Right renal cortex interstitium (tissue), 3 donors: ENCODE measurements around the gene KDM4B. TPM values are rescaled to one million over a fixed set of nuclear protein-coding genes. Genes with fewer than 3 reads are reported as not detected.

Experiments
- DNase-seq, 3 donors: peaks; one replicate each; pipeline ENCODE4 v3.0.0-alpha.2; 2013; ENCODE audit warnings: low read depth in 3 of 3, low spot score in 2 of 3
- polyA plus RNA-seq, 3 donors: library from polyadenylated mRNA; unstranded; fragments of 120-200 nt; gene quantifications; one replicate each; pipeline ENCODE4 v1.2.1, GENCODE V29; 2013; ENCODE audit not compliant: insufficient read length in 3 of 3

Gene KDM4B
- polyA plus RNA-seq, 3 donors, result 17.9 to 18.3 (median 18.2) TPM

DNA sequence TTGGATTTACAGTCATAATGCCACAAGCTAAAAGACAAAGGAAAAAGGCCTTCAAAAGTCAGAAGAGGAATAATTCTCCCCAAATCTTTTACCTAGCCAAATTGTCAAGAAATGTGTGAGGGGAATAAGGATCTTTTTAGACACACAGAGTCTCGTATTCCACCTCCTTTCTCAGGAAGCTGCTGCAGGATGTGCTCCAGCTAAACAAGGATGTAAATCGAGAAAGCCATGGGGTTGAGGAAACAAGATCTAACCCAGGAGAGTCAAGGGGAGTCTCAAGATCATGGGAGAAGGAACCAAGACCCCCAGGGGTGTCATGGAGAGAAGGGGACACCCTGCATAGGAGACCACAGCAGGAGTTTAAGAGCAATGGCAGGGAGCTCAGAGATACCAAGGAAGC lies 147.4 kb downstream of the KDM4B start:
- no peak for DNase-seq

DNA sequence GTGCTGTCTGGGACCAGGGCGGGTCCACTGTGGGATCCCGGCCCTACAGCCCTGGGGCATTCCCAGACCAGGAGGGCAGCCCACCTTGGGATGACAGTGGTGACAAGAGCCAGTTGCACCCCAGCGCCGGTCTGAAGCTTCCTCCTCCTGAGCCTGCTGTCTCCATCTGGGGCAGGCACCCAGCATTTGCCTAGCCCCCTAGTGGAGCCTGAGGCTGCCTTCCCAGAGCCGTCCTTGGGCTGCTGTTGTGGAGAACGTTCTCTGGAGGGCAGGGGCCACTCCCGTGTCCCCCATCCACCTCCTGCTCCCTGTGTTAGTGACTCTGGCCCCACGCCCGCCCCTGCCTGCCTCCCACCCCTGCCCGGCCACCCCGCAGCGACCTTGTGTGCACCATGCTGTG lies 148.5 kb downstream of the KDM4B start:
- DNase-seq, result no peak

DNA sequence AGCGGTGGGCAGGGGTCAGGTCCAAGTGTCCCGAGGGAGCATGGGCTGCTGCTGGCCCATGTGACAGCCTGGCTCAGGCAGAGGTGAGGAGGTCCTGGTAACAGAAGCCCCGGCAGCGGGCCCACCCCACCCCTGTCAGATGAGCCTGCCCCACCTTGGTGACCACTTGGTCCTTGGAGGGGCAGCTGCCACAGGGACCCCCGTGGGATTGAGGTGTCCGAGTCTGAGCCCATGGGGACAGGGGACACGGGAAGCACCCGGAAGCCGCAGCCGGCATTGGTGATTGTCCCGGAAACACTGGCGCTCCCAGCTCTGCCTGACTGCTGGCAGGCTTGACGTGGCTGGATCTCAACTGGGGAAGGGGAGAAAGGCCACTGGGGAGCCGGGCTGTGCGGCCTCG lies 149.1 kb downstream of the KDM4B start:
- no peak for DNase-seq

DNA sequence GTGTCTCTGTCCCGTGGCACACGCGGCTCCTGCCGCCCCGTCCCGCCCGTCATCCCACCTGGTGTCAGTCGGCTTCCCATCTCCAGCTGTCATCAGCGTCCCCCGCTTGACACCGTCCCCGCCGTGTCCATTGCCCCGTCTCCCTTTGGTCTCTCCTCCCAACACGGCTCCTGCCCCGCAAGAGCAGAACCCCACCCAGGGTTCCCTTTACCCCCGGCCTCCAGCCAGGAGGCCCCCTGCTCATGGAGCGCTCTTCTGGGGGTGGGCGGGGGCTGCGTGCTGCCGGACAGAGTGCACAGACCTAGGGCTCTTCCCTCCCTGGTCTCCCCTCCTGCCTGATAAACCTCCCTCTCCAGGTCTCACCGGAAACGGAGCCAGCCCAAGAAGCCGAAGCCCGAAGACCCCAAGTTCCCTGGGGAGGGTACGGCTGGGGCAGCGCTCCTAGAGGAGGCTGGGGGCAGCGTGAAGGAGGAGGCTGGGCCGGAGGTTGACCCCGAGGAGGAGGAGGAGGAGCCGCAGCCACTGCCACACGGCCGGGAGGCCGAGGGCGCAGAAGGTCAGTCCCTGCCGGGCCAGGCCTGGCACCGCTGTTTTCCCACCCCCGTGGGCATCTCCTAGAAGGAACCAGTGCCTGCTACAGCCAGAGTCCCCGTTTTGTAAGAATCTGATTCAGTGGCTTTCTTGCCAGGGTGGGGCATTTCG lies 150.5 kb downstream of the KDM4B start:
- no peak for DNase-seq

DNA sequence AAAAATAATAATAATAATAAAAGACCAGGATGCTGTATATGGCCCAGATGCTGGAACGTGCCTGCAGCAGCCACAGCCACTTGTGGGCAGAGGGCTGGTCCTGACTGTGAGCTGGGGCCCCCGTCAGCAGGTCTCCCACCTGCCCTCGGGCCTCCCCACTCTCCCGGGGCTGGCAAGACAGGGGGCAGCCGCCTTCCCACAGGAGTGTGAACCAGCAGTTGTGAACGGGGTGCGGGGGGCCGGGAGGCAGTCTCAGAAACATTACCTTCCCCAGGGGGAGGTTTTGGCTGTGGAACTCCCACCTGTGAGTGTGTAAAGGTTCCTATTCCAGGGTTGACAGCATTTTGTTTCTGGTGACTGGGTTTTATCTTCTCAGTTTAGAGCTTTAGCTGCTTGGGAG lies 151.4 kb downstream of the KDM4B start:
- no peak for DNase-seq

DNA sequence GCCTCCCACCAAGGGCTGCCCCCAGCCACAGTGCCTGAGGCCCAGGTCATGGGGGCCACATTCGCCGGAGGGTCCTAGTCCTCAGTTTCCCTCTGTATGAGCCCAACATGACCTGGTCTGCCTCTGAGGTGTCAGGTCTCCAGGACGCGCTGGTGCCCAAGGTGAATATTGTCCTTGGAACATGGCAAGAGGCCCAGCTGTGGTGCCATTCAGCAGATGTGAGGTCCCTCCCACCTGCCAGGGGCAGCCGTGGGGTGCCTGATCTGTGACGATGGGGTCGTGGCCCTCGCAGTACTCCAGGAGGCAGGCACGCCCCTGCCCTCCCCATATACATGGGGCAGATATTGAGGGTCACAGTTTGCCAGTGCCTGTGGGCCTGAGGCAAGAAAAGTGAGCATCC lies 151.9 kb downstream of the KDM4B start:
- no peak for DNase-seq

DNA sequence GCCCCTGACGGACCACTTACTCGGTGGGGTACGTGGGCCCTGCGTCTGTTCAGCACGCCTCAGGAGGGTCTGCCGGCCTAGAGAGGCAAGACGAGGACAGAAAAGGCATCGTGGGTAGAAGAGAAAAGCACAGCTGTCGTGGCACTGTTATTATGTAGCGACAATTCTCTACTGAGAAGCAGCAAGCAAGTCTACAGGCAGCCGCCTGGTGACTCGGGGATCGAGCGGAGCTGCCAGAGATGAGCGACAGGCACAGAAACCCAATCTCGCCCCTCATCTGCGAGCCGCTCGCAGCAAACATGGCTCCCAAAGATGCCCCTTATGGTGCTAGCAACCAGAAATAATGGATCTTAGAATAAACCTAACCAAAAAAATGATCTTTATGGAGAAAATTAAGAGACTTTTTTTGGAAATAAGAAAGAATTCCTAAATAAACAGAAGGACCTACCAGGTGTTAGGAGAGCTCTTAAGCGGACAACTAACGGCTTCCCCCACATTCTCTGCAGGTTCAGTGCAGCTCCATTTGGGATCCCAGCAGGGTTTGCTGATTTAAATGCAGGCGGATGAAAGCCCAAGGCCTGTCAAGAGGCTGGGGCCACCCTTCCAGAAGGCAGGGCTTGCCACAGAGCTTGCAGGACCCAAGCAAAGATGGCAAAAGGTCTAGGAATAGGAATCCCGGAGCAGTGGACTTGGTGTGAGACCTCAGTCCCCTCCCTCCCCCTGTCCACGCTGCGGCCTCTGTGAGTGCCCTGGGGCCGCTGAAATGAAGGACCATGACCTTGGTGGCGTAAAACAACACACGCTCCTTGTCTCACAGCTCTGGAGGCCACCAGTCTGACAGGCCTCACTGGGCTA lies 152.6 kb downstream of the KDM4B start:
- no peak for DNase-seq

DNA sequence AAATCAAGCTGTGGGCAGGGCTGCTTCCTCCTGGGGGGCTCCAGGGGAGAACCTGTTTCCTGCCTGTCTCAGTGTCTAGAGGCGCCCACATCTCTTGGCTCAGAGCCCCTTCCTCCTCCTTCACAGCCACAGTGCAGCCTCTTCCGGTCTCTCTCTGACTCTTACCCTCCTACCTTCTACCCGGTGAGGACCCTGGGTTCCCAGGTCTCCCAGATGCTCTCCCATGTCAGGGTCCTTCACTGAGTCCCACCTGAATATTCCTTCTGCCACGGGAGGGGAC lies 153.1 kb downstream of the KDM4B start:
- DNase-seq, result no peak

DNA sequence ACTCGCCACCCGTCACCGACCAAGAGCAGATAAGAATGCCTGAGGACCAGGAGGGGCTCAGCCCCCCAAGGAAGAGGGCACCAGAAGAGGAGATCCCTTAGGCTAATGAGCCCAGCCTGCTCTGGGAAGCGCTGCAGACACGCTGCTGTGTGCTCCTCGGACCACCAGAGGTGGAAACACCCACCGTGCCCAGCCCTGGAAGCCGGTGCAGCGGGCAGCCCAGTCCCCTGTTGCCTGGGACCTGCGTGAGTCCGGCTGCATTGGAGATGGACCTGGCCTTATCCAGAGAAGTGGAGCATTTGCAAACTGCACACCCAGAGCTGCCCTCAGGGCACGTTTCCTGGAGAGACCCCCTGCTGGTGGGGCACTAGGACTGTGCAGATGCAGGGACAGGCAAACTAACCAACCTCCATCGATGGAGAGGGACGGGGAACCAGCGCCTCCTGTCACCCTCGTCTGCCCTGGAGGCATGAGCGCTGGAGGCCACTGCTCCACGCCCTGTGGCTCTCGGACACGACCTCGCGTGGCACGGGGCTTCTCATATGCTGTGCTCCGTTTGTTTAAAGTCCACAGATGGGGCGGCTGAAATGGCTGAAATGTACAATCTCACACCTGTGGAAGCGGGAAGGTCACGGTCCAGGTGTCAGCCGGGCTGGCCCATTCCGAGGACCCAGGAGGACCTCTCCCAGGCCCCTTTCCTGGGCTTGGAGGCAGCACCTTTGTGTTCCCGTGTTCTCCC lies 153.9 kb downstream of the KDM4B start:
- DNase-seq, result no peak

DNA sequence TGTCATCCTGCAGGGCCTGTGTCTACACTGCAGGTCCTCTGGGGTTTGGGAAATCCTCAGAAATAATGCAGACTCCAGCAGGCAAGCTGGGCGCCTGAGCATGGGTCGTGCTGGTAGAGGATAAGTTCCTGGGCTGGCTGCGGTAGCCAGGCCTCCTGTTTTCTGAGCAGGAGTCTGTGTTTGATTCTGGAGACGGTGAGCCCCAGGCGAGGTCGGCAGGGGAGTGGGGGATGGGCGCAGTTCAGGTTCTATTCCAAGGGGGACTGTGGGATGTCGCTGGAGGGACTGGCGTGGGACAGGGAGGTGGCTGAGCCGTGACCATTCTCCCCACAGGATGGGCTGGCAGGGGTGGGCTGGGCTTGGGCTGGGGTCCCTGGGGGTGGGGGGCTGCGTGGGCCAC lies 154.7 kb downstream of the KDM4B start:
- DNase-seq, result no peak

DNA sequence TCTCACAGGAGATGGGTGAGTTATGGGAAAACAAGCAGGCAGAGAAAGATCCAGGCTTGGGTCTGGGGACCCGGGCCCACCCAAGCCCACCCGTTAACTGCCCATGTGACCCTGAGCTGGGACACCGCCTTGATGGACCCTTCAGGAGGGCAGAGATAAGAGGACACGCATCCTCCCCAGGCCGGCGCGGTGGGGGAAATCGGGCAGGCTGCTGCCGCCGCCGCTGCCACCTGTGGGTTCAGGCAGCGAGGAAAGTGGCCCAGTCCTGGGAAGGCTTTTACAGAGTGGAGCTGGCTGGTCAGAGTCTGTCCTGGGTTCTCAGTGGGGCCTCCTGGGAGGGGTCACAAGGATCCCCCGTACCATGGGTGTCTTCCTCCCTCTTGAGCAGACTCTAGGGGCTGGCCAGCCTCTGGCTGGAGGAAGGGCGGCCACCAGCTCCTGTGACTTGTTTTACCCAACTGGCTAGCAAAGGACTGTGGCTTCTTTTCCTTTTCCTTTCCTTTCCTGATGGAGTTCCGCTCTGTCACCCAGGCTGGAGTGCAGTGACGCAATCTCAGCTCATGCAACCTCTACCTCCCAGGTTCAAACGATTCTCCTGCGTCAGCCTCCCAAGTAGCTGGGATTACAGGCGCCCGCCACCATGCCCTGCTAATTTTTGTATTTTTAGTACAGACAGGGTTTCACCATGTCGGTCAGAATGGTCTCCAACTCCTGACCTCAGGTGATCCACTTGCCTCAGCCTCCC lies 155.4 kb downstream of the KDM4B start:
- DNase-seq, result no peak

DNA sequence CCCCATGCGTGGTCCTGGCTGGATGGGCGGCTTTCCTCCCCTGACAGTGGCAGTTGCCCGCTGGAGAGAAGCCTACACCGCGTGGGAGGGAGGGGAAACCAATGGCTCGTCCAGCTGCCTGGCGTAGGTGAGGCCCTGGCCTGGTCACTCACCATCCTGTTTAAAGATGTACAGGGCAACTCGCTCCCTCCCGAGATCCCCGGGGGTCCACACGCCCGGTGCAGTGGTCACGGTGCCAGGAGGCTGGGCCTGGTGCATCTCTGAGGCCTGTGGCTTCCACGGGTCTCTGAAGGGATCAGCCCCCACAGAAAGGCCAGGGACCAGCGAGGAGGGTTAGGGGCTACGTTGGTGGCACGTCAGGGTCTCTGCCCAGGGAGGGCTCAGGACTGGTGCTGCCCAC lies 156.5 kb downstream of the KDM4B start:
- no peak for DNase-seq

DNA sequence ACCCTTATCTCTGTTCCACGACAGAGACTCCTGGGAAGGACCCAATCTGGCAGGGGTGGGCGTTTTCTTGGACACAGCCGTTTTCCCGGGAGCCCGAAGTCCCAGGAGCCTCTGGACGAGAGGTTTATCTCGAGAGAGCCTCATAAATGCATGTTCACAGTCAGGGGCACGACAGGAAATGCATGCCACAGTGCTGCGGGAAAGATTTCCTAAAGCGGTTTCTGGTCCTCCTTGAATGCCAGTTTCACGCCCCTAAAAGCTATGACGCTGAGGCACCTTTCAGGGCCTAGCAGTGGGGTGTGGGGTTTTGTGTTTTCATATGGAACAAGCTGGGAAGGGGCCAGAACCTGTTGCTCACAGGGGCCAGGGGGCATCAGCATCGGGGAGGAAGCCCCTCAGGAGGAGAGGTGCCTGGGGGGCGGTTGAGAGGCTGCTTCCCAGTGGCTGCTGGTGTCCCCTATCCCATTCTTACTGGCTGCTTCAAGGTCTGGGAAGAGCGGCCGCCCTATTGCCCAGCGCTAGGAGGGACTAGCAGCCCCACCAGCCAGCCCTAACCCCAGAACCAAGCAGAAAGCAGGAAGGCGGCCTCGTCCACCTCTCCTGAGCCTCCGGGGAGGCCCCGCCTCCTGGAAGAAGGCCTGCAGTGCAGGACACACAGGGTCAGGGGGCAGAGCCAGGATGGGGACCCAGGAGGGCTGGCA lies 157.0 kb downstream of the KDM4B start:
- DNase-seq, result no peak

DNA sequence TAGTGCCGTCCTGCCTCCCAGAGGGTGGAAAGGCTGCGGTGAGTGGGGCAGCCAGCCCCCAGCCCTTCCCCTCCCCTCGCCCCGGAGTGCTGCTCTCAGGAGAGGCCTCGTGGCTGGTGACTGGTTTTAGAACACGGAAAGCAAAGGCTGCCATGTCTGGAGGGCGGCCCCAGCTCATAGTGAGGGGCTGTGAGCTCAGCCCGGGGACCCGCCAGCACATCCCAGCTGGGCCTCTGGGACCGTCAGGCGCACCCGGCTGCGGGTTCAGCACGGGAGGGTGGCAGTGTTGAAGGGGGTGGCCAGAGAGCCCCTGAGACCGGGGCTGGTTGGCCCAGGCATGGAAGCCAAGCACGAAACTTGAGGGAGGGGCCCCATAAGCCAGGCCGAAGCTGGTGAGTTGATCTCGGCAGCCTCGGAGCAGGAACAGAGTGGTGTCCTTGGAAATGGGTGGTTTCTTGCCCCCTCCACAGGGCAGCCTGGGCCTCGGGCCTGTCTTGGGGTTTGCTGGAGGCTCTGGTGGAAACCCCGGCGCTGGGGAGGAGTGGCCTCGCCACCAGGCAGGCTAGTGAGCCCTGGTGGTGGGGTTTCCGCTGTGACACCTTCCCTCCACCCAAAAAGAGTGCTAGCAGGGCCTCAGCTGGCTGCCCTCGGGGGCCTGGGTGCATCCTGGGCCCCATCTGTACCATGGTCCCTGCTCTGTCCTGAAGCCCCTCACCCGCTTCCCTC lies 157.7 kb downstream of the KDM4B start:
- DNase-seq, result no peak

DNA sequence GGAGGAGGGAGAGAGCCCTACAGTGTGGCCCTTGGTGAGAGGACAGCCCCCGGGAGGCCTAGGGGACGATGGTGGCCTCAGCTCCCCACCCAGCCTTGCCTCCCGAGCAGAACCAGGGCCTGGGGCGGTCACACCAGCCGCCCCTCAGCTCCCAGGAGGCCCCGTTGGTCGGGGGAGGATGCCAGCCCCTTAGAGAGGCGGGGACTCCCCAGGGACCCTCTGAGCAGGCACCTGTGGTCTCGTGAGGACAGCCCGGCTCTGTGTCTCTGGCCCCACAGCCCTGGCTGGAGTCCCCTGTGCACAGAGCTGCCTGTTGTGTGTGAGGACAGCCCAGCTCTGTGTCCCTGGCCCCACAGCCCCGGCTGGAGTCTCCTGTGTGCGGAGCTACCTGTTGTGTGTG lies 158.8 kb downstream of the KDM4B start:
- DNase-seq, result no peak

DNA sequence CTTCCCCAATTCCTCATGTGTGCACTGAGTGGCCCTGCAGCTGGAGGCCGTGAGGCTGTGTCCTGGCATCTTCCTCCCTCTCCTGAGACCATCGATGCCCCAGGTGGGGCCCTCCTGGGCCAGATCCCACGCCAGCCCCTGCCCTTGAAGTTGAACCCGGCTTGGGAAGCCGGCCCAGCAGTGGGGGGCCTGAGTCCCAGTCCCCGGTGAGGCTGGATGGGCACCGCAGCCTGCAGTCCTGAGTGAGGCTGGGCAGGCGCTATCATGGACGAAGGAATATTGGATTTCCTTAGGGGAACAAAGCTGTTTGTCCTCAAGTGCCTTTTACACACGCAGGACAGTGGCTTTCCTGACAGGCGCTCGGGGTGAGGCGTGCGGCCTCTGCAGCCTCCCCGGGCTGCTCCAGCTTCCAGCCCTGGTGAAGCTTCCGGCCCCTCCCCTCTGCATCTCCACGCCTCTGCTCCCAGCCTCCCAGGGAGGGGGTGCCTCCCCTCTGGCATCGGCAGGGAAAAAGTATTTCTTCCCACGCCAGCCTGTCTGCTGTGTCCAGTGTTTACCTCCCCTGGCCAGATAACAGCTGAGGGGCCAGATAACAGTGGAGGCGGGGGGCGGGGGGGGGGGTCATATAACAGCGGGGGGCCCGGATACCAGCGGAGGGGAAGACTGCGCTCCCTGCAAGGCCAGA lies 159.5 kb downstream of the KDM4B start:
- DNase-seq, result peak in 1 of 3 donors; percentile 54

DNA sequence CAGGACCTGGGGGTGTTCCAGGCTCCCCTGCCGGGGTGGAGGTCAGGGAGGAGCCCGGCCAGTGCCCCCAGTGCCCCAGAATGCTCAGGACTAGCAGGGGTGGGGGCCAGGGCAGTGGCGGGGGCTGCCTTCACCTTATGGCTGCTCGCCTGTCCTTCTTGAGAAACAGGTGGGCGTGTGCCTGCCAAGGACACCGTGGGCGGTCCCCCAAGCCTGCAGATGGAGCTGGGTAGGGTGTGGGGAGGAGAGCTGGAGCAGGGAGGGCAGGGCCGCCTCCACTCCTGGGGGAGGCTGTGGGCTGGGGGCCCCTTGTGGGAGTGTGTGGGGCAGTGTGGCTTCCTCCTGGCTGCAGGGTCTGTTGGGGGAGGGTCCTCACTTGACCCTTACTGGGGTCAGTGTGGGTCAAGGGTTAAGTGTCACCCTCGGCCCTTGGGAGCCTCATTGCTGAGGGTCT lies 160.1 kb downstream of the KDM4B start:
- no peak for DNase-seq

DNA sequence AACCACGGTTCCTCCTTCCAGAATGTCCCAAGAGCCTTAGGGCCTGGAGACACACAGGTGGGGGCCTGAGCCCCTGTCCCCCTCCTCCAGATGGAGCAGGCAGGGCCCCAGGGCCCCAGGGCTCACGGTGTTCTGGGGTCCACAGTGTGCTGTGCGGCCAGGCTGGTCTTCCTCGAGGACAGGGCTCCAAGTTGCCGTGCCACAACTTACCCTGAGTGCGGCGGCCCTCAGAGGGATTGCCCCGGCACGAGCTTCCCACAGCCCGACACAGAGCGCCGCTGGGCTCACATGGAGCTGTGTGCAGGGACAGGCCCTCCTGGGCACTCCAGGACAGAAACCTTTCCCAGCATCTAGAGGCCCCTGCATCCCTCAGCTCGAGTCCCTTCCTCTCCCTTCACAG lies 160.8 kb downstream of the KDM4B start:
- no peak for DNase-seq

DNA sequence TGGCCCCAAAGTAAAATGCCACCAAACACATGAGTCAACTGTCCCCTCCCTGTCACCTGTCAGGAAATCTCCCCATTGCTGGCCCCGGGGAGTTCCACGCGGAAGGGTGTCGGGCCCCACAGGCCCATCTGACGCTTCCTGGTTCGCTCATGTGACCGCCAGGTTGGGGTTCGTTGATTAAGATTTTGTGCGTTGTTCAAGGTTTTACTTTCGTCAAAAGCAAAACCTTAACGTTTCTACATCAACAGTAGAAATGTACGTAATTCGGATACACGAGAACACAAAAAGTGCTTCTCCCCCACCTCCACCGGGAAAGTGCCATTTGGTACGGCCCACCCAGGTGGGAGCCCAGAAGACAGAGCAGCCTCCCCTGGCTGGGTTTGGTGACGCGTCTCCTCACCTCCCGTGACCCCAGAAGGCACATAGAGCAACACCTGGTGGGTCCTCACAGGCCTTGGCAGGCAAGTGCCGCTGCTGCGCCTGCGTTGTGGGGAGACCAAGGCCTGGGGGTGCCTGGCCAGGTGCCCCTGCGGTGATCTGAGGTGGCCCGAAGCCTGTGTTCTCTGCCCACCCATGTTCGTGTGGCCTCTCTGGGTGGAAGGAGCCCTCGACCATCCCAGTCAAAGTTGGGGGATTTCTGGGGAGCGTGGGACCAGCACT lies 161.6 kb downstream of the KDM4B start:
- DNase-seq, result no peak
